Psoas muscle (tissue), 8 donors: ENCODE data around the gene RALGPS2. TPM values are rescaled to one million over a fixed set of nuclear protein-coding genes. Genes with fewer than 3 reads are reported as not detected.

ENCODE experiments used
- ATAC-seq, 4 donors: fragments of 200-7000 bp; cut with Tn5 transposase; one replicate each; pipeline ENCODE4 v1.9.1; 2020; ENCODE audit warnings: moderate library complexity in 3 of 4, mild to moderate bottlenecking in 2 of 4
- DNase-seq, 2 donors: peaks; one replicate each; pipeline ENCODE4 v3.0.0-alpha.2; 2020
- H3K27ac ChIP-seq: fragments of 200-600 bp; one replicate; pipeline ENCODE4 v1.8.0; 2022
- H3K27me3 ChIP-seq, 3 donors: fragments of 200-600 bp in 1 of 3; one replicate each; pipeline versions ENCODE4 v1.6.1 to v1.8.0; 2013 to 2022; ENCODE audit warnings: low read length in 2 of 3, mild to moderate bottlenecking in 2 of 3, moderate library complexity in 1 of 3; ENCODE audit not compliant: insufficient read depth in 3 of 3
- H3K36me3 ChIP-seq, 2 donors: fragments of 200-600 bp in 1 of 2; one replicate each; pipeline versions ENCODE4 v1.6.1 to v1.8.0; 2013 to 2022; ENCODE audit warnings: low read depth in 1 of 2, mild to moderate bottlenecking in 1 of 2, moderate library complexity in 1 of 2; ENCODE audit not compliant: insufficient read depth in 1 of 2
- H3K4me1 ChIP-seq: fragments of 200-600 bp; one replicate; pipeline ENCODE4 v1.8.0; 2022
- H3K4me3 ChIP-seq: fragments of 200-600 bp; one replicate; pipeline ENCODE4 v1.8.0; 2022; ENCODE audit warnings: mild to moderate bottlenecking
- H3K9me3 ChIP-seq: fragments of 200-600 bp; one replicate; pipeline ENCODE4 v1.8.0; 2022
- CTCF ChIP-seq: fragments of 200-600 bp; IDR thresholded peaks from one replicate; pipeline ENCODE4 v1.8.0; 2022; ENCODE audit warnings: antibody characterized with exemption
- WGBS, 3 donors: extraction: QIAGEN DNeasy Blood & Tissue Kit; methylation state at CpG; one replicate each; pipeline versions ENCODE4 v1.1.6 to v1.1.7; 2013; 5-methylcytosine and 5-hydroxymethylcytosine counted together
- intact Hi-C, 2 donors: fragments of 100-400 bp; cut with DNase I; formaldehyde crosslinking; loops; one replicate each; pipeline versions ENCODE4 v1.11.0 to v1.14.2; 2022
- polyA plus RNA-seq, 3 donors: library from polyadenylated mRNA; stranded (reverse); fragments of 200-250 nt; gene quantifications; one replicate each; pipeline ENCODE4 v1.2.3, GENCODE V29; 2013
- total RNA-seq, 4 donors: library from RNA; stranded (reverse); fragmentation: NEBNext Ultra II Directional in 2 of 4; extraction: Animal tissue kit (Norgen Biotek cat#: 25700) in 2 of 4; gene quantifications; one replicate each; pipeline versions ENCODE4 v1.2.1 to v1.2.4, GENCODE V29; 2021 to 2023
- donor health status: healthy with polysubstance abuse.
- donor health status: DM: no; HTN: no; CAD: no; lungs with moderate emphysema.
- donor health status: Bipolar disorder and iron deficiency.
- donor health status: healthy.
- donor health status: DM: yes; HTN: yes; CAD: no.
- donor health status: DM: no; HTN: no; CAD: no.
- donor health status: DM: no; HTN: no; CAD: no.
- donor health status: DM: yes; HTN: yes; CAD: no.

Gene RALGPS2
- total and polyA plus RNA-seq, 7 donors: 0.69 to 6.2 (median 2.4) TPM

DNA sequence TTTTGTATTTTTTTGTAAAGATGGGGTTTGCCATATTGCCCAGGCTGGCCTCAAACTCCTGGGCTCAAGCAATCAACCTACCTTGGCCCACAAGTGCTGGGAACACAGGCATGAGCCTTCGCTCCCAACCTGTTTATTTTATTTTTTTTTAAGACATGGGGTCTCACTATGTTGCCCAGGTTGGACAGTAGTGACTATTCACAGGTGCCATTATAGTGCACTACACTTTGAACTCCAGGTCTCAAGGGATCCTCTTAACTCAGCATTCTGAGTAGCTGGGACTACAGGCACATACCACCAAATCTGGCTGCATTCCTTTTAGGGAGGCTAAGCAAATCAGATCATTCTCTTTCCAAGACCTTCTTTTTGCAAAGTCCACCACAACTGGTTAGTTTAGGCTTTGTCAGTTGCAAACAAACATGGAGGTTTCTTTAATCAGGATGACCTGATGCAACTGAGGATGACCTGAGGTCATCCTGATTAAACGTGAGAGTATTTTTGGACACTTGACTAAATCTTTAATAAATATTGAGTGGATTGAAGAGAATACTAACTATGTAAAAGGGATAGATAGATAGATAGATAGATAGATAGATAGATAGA, 30.0 kb upstream of the RALGPS2 start:
- intact Hi-C loops: no loop called here
- H3K9me3 ChIP-seq: no peaks in the 10 kb centered on the region
- TF ChIP-seq CTCF: no peak
- no peaks in the 10 kb centered on the region for H3K36me3 ChIP-seq
- H3K4me3 ChIP-seq: no peak overlapping the region
- 86 to 92% (median 86%) methylated on average over 2 of the region's 2 CpGs for WGBS, 3 donors
- H3K27me3 ChIP-seq: no peaks in the 10 kb centered on the region
- H3K27ac ChIP-seq: no peak overlapping the region
- H3K4me1 ChIP-seq: no peaks in the 10 kb centered on the region
- no peak for DNase-seq
- no peak for ATAC-seq

GRCh38 chr1:178702146-178702545, 22.9 kb upstream of the RALGPS2 start:
- DNase-seq: no peak
- no peaks in the 10 kb centered on the region for H3K27me3 ChIP-seq
- intact Hi-C loops: no loop called here
- TF ChIP-seq CTCF: no peak
- no peaks in the 10 kb centered on the region for H3K9me3 ChIP-seq
- H3K27ac ChIP-seq: no peak overlapping the region
- 40 to 66% (median 43%) methylated on average over 2 of the region's 2 CpGs for WGBS, 3 donors
- ATAC-seq: no peak
- no peak overlapping the region for H3K4me3 ChIP-seq
- no peaks in the 10 kb centered on the region for H3K4me1 ChIP-seq
- no peaks in the 10 kb centered on the region for H3K36me3 ChIP-seq

DNA sequence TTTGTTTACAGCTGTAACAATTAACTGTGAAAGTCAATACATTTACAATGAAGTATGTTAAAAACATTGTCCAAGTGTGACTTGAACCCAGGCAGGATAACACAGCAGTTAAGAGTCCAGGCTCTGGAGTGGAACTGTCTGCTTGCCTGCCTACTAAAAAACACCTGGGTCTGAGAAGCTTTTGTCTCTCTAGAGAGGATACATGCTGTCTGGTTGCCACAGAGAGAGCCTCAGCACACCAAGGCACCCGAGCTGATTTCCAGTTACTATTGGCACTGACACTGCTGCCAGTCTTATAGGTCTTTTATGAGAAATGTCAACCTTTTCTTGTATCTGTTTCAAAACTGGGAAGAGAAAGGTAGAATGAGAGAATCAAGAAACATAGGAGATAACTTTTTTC, 20.2 kb upstream of the RALGPS2 start:
- DNase-seq (no peak), ATAC-seq (no peak)
- Histone ChIP-seq H3K4me1 (no peaks in the 10 kb centered on the region), H3K36me3 (no peaks in the 10 kb centered on the region), H3K4me3 (no peak overlapping the region), H3K9me3 (no peaks in the 10 kb centered on the region), H3K27me3 (no peaks in the 10 kb centered on the region), H3K27ac (no peak overlapping the region)
- 54 to 70% (median 59%) methylated on average over 1 of the region's 1 CpG for WGBS, 3 donors
- no peak for TF ChIP-seq CTCF
- intact Hi-C loops: no loop called here

DNA sequence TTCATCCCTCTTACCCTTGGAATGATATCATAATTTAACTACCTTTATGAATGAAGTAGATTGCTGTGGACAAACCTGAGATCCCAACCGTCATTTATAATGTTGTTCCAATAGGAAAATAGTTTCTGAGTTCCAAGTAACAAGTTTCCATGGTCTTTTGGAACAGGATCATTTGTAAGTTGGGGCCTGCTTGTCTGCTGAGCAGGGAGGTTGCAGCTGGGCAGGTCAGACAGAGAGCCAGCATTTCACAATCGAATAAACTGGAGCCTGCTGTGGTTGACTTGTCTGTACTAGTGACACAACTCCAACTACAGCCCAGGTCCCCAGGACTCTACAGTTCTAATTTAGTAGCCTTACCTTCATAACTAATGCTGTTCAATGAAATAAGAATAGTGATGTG, 18.6 kb upstream of the RALGPS2 start:
- H3K27ac ChIP-seq: no peak overlapping the region
- ATAC-seq (peak in 3 of 4 donors; percentile 57 to 85 (median 63)), DNase-seq (peak; percentile 39 to 61)
- H3K27me3 ChIP-seq: no peaks in the 10 kb centered on the region
- H3K4me1 ChIP-seq: no peaks in the 10 kb centered on the region
- no peaks in the 10 kb centered on the region for H3K36me3 ChIP-seq
- intact Hi-C loops: no loop called here
- no peak overlapping the region for H3K4me3 ChIP-seq
- no peaks in the 10 kb centered on the region for H3K9me3 ChIP-seq
- 29 to 45% (median 35%) methylated on average over 2 of the region's 2 CpGs for WGBS, 3 donors
- TF ChIP-seq CTCF: no peak

DNA sequence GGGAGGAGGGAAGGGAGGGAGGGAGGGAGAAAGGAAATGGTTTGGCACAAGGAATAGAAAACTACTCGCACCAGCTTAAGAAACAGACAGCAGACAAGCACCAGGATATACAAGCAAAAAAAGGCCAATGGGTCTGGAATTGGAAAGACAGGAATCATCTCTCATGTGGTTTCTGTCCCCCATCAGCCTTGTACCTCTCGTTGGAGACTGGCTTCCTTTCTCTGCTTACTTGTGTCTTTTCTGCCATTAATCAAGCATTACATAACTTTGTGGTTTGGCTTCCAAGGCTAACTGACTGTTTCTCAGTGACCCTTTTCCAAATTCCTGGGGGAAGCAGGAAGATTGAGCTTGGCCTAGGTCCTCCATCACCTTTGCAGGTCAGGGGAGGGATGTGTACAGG, 11.8 kb upstream of the RALGPS2 start:
- Histone ChIP-seq H3K9me3 (no peaks in the 10 kb centered on the region), H3K36me3 (no peaks in the 10 kb centered on the region), H3K4me1 (no peaks in the 10 kb centered on the region), H3K27ac (no peak overlapping the region), H3K27me3 (no peaks in the 10 kb centered on the region), H3K4me3 (no peak overlapping the region)
- TF ChIP-seq CTCF: no peak
- no peak for DNase-seq
- 41 to 63% (median 51%) methylated on average over 2 of the region's 2 CpGs for WGBS, 3 donors
- intact Hi-C loops: no loop called here
- ATAC-seq: no peak
